SK-N-MC (cell line): Measurements from ENCODE around the gene BBC3.

Experiments
- EZH2 ChIP-seq: fragments of 200-600 bp; sonication (generic); IDR thresholded peaks from one replicate; pipeline ENCODE4 v1.6.1; 2017; ENCODE audit warnings: antibody characterized with exemption
- FOXP2 ChIP-seq: optimal IDR thresholded peaks from 2 replicates; pipeline ENCODE3; 2011; ENCODE audit warnings: mild to moderate bottlenecking, moderate library complexity; ENCODE audit not compliant: insufficient read depth; ENCODE audit errors: extremely low read length, control extremely low read depth
- POLR2AphosphoS5 ChIP-seq: IDR thresholded peaks from 2 replicates; pipeline ENCODE4 v1.6.1; 2012; ENCODE audit warnings: mild to moderate bottlenecking, low read depth, low read length, borderline replicate concordance

GRCh38 chr19:47255879-47256692, 25.1 kb upstream of the BBC3 start, which contains the start of gene CCDC9:
- TF ChIP-seq EZH2 (no peak), POLR2AphosphoS5 (peak; percentile 70; the same call in 1 of the 2 replicates), FOXP2 (no peak)
